HG03159 (cell line): ENCODE data around the gene ARFGEF3.

Source experiments
- ATAC-seq: cut with Tn5 transposase; IDR thresholded peaks from one replicate; pipeline ENCODE4 v1.9.1; 2021; ENCODE audit warnings: mild to moderate bottlenecking, moderate library complexity; ENCODE audit not compliant: unreplicated experiment

The ARFGEF3 gene

DNA sequence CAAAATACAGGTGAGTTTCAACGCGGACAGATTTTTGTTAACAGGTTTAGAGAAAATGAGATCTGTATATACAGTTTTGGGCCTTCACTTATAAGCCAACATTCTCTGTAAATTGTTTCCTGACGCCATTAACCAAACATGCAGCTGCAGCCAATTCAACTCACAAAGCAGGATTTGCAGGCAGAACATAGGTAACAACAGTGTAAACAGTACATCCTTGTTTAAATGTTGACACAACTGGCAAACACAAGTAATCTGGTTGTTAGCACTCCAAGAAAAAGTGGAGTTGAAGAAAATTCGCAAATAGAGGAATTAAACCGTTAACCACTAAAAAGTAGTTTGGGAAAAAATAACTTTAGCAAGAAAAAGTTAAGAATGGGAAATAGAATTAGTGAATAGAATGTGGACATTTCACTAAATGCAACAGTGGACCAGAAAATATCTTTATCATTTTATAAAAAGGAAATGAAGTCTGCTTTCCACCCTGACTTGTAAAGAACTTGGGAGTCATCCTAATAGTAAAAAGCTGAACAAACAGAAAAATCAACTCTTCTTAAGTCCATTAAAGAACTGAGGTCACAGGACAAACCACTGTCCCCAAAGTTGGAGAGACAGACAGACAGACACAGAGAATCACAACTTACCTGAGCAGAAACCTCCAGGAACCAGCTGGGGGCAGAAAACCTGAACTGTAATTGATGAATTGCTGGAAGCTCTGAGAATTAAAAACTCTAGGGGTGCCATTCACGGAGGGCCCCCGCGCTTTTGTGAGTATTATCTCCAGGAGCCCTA is 226.0 kb downstream of the ARFGEF3 start:
- ATAC-seq, result no peak

DNA sequence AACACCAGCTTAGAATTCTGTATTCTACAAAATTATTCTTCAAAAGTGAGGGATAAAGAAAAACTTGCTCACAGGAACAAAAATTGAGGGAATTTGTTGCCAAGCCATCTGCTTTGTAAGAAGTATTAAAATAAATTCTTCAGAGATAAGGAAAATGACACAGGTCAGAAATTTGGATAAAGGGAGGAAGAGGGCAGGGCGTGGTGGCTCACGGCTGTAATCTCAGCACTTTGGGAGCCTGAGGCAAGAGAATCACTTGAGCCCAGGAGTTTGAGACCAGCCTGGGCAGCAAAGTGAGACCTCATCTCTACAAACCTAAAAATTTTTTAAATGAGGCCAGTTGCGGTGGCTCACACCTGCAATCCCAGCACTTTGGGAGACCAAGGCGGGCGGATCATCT is 227.8 kb downstream of the ARFGEF3 start:
- ATAC-seq, result no peak
